Choroid plexus epithelial cell (primary cell): ENCODE results near the gene NGF.

Experiments
- DNase-seq: peaks from one replicate; pipeline ENCODE4 v3.0.0-alpha.2; 2010; ENCODE audit warnings: low read depth
- H3K4me3 ChIP-seq: 2 replicates; pipeline ENCODE4 v1.5.1; 2011; ENCODE audit warnings: low read depth, mild to moderate bottlenecking, control low read depth, low read length, moderate library complexity
- TF ChIP-seq, protein P1 (sequence below): conservative IDR thresholded peaks from 2 replicates; pipeline ENCODE4 v1.5.1; 2011; ENCODE audit warnings: low read depth, mild to moderate bottlenecking, control low read depth, inconsistent platforms, low read length, moderate library complexity

The NGF gene

DNA sequence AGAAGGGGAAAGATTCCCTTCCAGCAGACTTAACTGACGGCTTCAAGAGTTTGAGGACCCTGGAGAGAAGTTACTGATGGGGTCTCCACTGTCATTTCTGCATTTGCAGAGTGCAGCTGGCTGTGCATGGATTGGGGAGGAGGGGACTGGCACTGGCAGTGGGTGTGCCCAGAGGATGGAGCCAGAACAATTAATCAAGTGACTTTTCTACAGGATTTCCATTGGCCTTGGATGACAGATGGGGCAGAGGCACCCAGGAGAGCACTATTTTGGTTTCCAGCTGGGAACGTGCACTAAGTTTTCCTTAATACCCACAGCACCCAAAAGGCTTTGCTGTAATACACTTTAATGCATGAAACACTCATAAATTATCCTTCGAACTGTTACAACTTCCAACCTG is 1.3 kb downstream of the NGF start:
- DNase-seq, result no peak
- TF ChIP-seq, protein P1, sequence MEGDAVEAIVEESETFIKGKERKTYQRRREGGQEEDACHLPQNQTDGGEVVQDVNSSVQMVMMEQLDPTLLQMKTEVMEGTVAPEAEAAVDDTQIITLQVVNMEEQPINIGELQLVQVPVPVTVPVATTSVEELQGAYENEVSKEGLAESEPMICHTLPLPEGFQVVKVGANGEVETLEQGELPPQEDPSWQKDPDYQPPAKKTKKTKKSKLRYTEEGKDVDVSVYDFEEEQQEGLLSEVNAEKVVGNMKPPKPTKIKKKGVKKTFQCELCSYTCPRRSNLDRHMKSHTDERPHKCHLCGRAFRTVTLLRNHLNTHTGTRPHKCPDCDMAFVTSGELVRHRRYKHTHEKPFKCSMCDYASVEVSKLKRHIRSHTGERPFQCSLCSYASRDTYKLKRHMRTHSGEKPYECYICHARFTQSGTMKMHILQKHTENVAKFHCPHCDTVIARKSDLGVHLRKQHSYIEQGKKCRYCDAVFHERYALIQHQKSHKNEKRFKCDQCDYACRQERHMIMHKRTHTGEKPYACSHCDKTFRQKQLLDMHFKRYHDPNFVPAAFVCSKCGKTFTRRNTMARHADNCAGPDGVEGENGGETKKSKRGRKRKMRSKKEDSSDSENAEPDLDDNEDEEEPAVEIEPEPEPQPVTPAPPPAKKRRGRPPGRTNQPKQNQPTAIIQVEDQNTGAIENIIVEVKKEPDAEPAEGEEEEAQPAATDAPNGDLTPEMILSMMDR, result no peak
- H3K4me3 ChIP-seq, result no peak overlapping the region

DNA sequence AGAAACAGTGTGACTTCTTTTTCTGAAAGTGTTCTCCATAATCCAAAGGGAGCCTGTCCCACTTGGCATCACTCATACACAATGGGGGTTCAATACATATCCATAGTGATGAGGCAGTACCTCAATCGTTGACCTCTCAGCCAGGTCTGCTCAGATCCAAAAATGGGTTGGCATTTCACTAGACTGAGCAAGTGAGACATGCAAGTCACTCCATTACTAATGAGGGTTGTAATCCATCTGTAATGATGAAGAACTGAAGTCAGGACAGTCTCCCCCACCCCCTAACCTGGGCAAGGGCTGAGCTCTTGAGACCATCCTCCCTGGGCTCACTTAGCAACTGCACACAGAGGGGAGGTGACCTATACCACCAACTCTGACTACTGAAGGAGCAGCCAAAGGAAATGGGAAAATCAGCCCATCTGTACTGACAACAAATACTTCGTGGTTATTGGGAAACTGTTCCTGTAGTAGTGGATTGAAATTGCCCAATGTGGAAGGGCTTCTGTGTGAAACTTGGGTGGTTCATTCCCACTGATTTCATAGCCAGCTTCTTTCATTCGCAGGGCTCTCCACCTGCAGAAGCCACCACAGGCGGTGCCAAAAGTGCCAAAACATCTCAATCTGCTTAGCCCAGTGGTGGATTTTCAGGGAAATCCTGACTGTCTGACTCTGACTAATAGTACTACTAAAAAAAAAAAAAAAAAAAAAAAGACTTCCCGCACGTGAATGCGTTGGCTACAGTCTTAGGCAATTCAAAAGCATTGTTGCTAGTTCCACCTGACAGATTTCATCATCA is 5.0 kb downstream of the NGF start:
- peak; percentile 78 for DNase-seq

DNA sequence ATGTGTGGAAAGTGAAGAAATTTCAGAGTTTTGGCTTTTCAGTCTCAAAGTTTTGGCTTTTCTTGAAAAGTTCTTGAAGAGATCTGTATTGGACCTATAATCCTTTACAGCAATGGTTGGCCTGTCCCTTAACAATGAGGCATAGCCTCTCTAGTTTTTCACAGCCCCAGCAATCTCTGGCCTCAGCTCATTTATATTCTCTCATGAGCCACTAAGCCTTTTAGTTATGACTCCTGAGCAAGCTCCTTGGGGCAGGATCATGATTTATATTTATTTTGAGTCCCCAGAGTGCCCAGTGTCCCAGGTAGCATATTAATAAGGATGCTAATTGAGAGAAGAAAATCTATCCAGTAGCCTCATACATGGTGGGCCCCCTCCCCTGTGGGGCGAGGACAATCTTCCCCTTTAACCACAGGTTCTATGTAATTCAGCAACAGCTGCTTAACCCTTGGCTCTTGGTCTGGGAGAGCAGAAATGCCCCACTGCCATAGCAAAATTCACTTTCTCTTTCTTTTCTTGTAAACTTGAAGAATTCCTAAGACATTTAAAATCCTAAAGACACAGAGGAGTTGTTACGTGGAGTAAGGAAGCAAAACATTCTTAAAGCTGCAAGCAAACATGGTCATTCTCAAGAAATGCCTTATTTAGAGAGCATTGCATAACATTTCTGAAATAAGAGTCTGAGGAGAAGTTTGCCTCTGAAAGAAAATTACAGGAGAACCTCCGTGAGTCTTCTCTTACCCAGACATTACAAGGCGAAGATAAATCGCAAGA is 6.3 kb downstream of the NGF start:
- H3K4me3 ChIP-seq, result no peak overlapping the region
- peak; percentile 53 for DNase-seq
- TF ChIP-seq, protein P1, result no peak

More for the DNA sequence above, 5.0 kb downstream of the NGF start:
- TF ChIP-seq, protein P1, result no peak
- no peak overlapping the region for H3K4me3 ChIP-seq

DNA sequence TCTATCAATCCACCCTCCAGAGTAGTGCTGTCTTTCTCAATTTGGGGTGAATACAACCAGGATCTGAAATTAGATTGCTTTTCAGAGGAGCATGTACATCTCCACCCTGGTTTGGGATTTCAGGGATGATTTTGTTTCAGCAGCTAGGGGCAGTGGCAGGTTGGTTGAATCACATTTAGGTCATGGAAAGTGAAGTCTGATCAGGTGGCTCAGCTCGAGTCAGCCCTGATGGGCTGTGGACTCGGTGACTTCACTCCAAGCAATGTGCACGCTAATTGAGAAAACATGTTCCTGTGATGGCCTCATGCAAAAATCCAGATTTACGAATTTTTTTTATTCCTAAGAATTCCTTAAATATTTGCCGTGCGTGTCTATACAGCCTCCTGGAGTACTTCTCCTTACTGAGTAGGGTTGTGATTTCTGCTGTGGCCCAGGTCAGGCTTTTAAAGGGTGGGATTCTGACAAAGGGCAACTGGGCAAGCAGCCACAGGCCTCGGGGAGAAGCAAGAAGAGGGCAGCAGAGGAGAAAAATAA is 7.5 kb downstream of the NGF start:
- peak; percentile 76 for DNase-seq
- H3K4me3 ChIP-seq, result no peak overlapping the region
- TF ChIP-seq, protein P1, result peak; percentile 35

DNA sequence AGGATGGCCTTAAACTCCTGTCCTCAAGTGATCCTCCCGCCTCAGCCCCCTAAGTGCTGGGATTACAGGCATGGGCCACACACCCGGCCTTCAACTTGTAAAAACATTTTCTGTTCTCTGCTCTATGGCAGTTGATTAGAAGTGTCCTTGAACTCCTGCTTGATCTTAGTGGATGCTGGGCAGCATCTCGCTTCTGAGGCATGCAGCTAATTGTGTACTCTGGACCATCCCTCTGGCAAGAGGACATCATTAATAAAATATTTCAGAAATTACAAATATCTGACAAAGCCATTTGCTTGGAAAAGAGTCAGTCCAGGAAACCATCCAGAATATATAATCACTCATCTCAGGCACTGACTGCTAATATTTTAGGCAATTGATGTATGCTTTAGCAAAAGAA is 8.1 kb downstream of the NGF start:
- no peak overlapping the region for H3K4me3 ChIP-seq
- no peak for DNase-seq
- TF ChIP-seq, protein P1, result no peak

DNA sequence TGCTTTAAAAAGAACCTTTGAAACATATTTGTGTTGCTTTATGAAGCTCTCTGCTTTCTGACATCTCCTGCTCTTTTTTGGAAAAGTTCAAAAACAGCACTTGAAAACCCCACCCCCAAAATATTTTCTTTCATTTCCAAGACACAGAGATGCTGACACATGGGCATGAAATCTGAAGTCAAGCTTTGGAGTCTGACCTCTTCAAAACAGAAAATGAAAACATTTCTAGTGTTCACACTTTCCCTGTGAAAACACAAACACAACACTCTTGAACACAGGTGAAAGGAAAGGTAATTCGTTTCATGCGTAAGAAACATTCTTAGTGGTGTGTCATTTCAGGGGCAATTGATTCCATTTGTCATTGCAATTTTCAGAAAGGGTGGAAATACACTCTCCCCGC is 10.8 kb downstream of the NGF start:
- TF ChIP-seq, protein P1, result no peak
- peak; percentile 34 for DNase-seq
- no peak overlapping the region for H3K4me3 ChIP-seq
